IMR-90 (cell line): ENCODE results near the gene CLEC16A. TPM values are rescaled to one million over a fixed set of nuclear protein-coding genes. Genes with fewer than 3 reads are reported as not detected.

Experiments used
- ATAC-seq: fragments of 200-7000 bp; cut with Tn5 transposase; 2 replicates; pipeline ENCODE4 v1.9.1; 2020; ENCODE audit warnings: low read depth, mild to moderate bottlenecking, moderate library complexity
- BruUV-seq: library from RNA; stranded (reverse); fragments of 400-500 nt; replicated peaks from 2 replicates; lab custom pipeline; 2021; lab: Mats Ljungman, UMichigan
- CTCF ChIA-PET: fragments of 300-600 bp; formaldehyde crosslinking; extraction: SDS; loops from one replicate; lab custom pipeline; 2021; ENCODE audit warnings: antibody characterized with exemption; lab: Yijun Ruan, JAX
- POLR2A ChIA-PET: fragments of 300-600 bp; sonication (Branson Sonifier 250); formaldehyde crosslinking; loops from one replicate; lab custom pipeline; 2022; ENCODE audit warnings: antibody characterized with exemption; ENCODE audit not compliant: unreplicated experiment; lab: Charles Lee
- DNase-seq: peaks from one replicate; pipeline ENCODE4 v3.0.0; 2013
- H2AFZ ChIP-seq: replicated peaks from 2 replicates; pipeline ENCODE3; 2013; ENCODE audit warnings: low read length, mild to moderate bottlenecking; ENCODE audit not compliant: poor library complexity
- H2AK5ac ChIP-seq: 2 replicates; pipeline ENCODE4 v1.6.1; 2013; ENCODE audit warnings: low read depth, low read length, inconsistent platforms
- H2AK9ac ChIP-seq: replicated peaks from 2 replicates; pipeline ENCODE3; 2013; ENCODE audit warnings: mild to moderate bottlenecking, low read depth, low read length, moderate library complexity; ENCODE audit not compliant: poor library complexity
- H2BK120ac ChIP-seq: 2 replicates; pipeline ENCODE4 v1.6.1; 2013; ENCODE audit warnings: low read depth, low read length, inconsistent platforms
- H2BK15ac ChIP-seq: 3 replicates; pipeline ENCODE4 v1.6.1; 2013; ENCODE audit warnings: low read depth, low read length, inconsistent platforms
- H2BK20ac ChIP-seq: 2 replicates; pipeline ENCODE4 v1.6.1; 2013; ENCODE audit warnings: low read depth, mild to moderate bottlenecking, inconsistent platforms, low read length, moderate library complexity
- H2BK5ac ChIP-seq: 2 replicates; pipeline ENCODE4 v1.6.1; 2013; ENCODE audit warnings: mild to moderate bottlenecking, low read depth, low read length, inconsistent platforms; ENCODE audit not compliant: poor library complexity, severe bottlenecking
- H3K14ac ChIP-seq: replicated peaks from 2 replicates; pipeline ENCODE4 v1.6.1; 2013; ENCODE audit warnings: low read depth, low read length, inconsistent platforms
- H3K18ac ChIP-seq: 2 replicates; pipeline ENCODE4 v1.6.1; 2013; ENCODE audit warnings: low read depth, low read length, control low read depth
- H3K23ac ChIP-seq: 2 replicates; pipeline ENCODE4 v1.6.1; 2013; ENCODE audit warnings: low read depth, low read length, inconsistent platforms
- H3K27ac ChIP-seq: 2 replicates; pipeline ENCODE4 v1.5.1; 2013; ENCODE audit warnings: mild to moderate bottlenecking, control low read depth, low read length; ENCODE audit not compliant: insufficient read depth
- H3K27me3 ChIP-seq: 2 replicates; pipeline ENCODE4 v1.6.1; 2013; ENCODE audit warnings: low read length; ENCODE audit not compliant: control insufficient read depth, insufficient read depth
- H3K36me3 ChIP-seq: 2 replicates; pipeline ENCODE4 v1.6.1; 2013; ENCODE audit warnings: low read length, mixed read lengths; ENCODE audit not compliant: control insufficient read depth, insufficient read depth
- H3K4ac ChIP-seq: 2 replicates; pipeline ENCODE4 v1.6.1; 2013; ENCODE audit warnings: low read depth, low read length, inconsistent platforms
- H3K4me1 ChIP-seq: 2 replicates; pipeline ENCODE4 v1.6.1; 2013; ENCODE audit warnings: low read length, mixed read lengths; ENCODE audit not compliant: control insufficient read depth, insufficient read depth
- H3K4me2 ChIP-seq: 2 replicates; pipeline ENCODE4 v1.6.1; 2013; ENCODE audit warnings: low read depth, mild to moderate bottlenecking, control low read depth, low read length, moderate library complexity
- H3K4me3 ChIP-seq: 2 replicates; pipeline ENCODE4 v1.5.1; 2013; ENCODE audit warnings: low read depth, mild to moderate bottlenecking, control low read depth, low read length, moderate library complexity; ENCODE audit not compliant: insufficient read depth
- H3K56ac ChIP-seq: 2 replicates; pipeline ENCODE4 v1.6.1; 2013; ENCODE audit warnings: low read length, inconsistent platforms; ENCODE audit not compliant: insufficient read depth; ENCODE audit errors: extremely low read depth
- H3K79me1 ChIP-seq, 2 experiments: 2 replicates each; pipeline ENCODE4 v1.6.1; 2013; ENCODE audit warnings: low read length in 2 of 2, inconsistent platforms in 1 of 2, low read depth in 1 of 2
- H3K9ac ChIP-seq: 2 replicates; pipeline ENCODE4 v1.6.1; 2013; ENCODE audit warnings: low read depth, low read length, control low read depth
- H3K9me1 ChIP-seq: 2 replicates; pipeline ENCODE4 v1.6.1; 2013; ENCODE audit warnings: low read length, inconsistent platforms; ENCODE audit not compliant: insufficient read depth
- H3K9me3 ChIP-seq: 2 replicates; pipeline ENCODE4 v1.6.1; 2013; ENCODE audit warnings: low read length; ENCODE audit not compliant: control insufficient read depth, insufficient read depth
- H4K20me1 ChIP-seq: 2 replicates; pipeline ENCODE4 v1.6.1; 2013; ENCODE audit warnings: low read length, inconsistent platforms; ENCODE audit not compliant: insufficient read depth
- H4K5ac ChIP-seq: 2 replicates; pipeline ENCODE4 v1.6.1; 2013; ENCODE audit warnings: mild to moderate bottlenecking, low read depth, low read length, control low read depth
- H4K8ac ChIP-seq, 2 experiments: 2 replicates each; pipeline ENCODE4 v1.6.1; 2013; ENCODE audit warnings: low read depth in 2 of 2, low read length in 2 of 2, control low read depth in 1 of 2, inconsistent platforms in 1 of 2
- H4K91ac ChIP-seq: 2 replicates; pipeline ENCODE4 v1.6.1; 2013; ENCODE audit warnings: low read depth, low read length, inconsistent platforms; ENCODE audit not compliant: insufficient read depth
- BHLHE40 ChIP-seq: fragments of 150-350 bp; IDR thresholded peaks from 2 replicates; pipeline ENCODE4 v1.6.1; 2016; ENCODE audit warnings: mild to moderate bottlenecking, low read depth, low read length
- CHD1 ChIP-seq: IDR thresholded peaks from 2 replicates; pipeline ENCODE4 v1.6.1; 2012; ENCODE audit warnings: low read depth, low read length, improper control_type of control experiment
- CTCF ChIP-seq: conservative IDR thresholded peaks from 2 replicates; pipeline ENCODE4 v1.5.1; 2012; ENCODE audit warnings: mild to moderate bottlenecking, low read depth, low read length, improper control_type of control experiment
- ELK1 ChIP-seq: fragments of 150-350 bp; IDR thresholded peaks from 2 replicates; pipeline ENCODE4 v1.6.1; 2016; ENCODE audit warnings: low read depth, mild to moderate bottlenecking, low read length, moderate library complexity, borderline replicate concordance
- FOS ChIP-seq: fragments of 150-350 bp; IDR thresholded peaks from 2 replicates; pipeline ENCODE4 v1.6.1; 2016; ENCODE audit warnings: low read depth, low read length
- MAFK ChIP-seq: IDR thresholded peaks from 2 replicates; pipeline ENCODE4 v1.6.1; 2012; ENCODE audit warnings: low read depth, low read length, improper control_type of control experiment
- MAZ ChIP-seq: IDR thresholded peaks from 2 replicates; pipeline ENCODE4 v1.6.1; 2012; ENCODE audit warnings: low read depth, mild to moderate bottlenecking, low read length, improper control_type of control experiment, moderate library complexity, borderline replicate concordance
- MXI1 ChIP-seq: IDR thresholded peaks from 2 replicates; pipeline ENCODE4 v1.6.1; 2012; ENCODE audit warnings: low read depth, mild to moderate bottlenecking, low read length, moderate library complexity, borderline replicate concordance
- POLR2A ChIP-seq: IDR thresholded peaks from 2 replicates; pipeline ENCODE4 v1.6.1; 2012; ENCODE audit warnings: mild to moderate bottlenecking, low read depth, low read length
- RCOR1 ChIP-seq: IDR thresholded peaks from 2 replicates; pipeline ENCODE4 v1.6.1; 2012; ENCODE audit warnings: mild to moderate bottlenecking, low read length, improper control_type of control experiment; ENCODE audit not compliant: insufficient replicate concordance
- SMC3 ChIP-seq: fragments of 150-350 bp; IDR thresholded peaks from 2 replicates; pipeline ENCODE4 v1.6.1; 2016; ENCODE audit warnings: low read depth, mild to moderate bottlenecking, antibody characterized with exemption, low read length, moderate library complexity
- USF2 ChIP-seq: fragments of 150-350 bp; IDR thresholded peaks from 2 replicates; pipeline ENCODE4 v1.6.1; 2017; ENCODE audit warnings: mild to moderate bottlenecking, antibody characterized with exemption, low read length, low read depth
- whole genome bisulfite sequencing, 2 experiments: methylation state at CpG; one replicate each; pipeline versions ENCODE4 v1.1.5 to v1.1.7; 2013; ENCODE audit warnings: missing lambda C conversion rate in 2 of 2; ENCODE audit not compliant: insufficient read length in 1 of 2; ENCODE audit errors: extremely low coverage in 2 of 2; 5-methylcytosine and 5-hydroxymethylcytosine counted together
- dilution Hi-C: fragments of 300-500 bp; cut with HindIII; formaldehyde crosslinking; loops from one replicate; pipeline ENCODE4 v1.14.3; 2018; ENCODE audit warnings: low sequenced_read_pairs; ENCODE audit not compliant: unreplicated experiment
- in situ Hi-C: fragments of 300-500 bp; cut with MboI; formaldehyde crosslinking; loops from 3 replicates; pipeline ENCODE4 v1.14.3; 2019; ENCODE audit warnings: low sequenced_read_pairs, inconsistent platforms, mixed read lengths
- intact Hi-C: fragments of 100-400 bp; cut with micrococcal nuclease; formaldehyde crosslinking; loops from 2 replicates; pipeline ENCODE4 v1.10.0; 2022
- polyA plus RNA-seq, 3 experiments: library from polyadenylated mRNA; depleted of rRNA; stranded (reverse); fragments of >200 nt; gene quantifications; 2 replicates each; pipeline ENCODE4 v1.2.3, GENCODE V29; 2012; ENCODE audit warnings: low replicate concordance in 1 of 3
- total RNA-seq: library from RNA; depleted of rRNA; stranded (reverse); fragments of >200 nt; gene quantifications from 2 replicates; pipeline ENCODE4 v1.2.3, GENCODE V29; 2012

Gene CLEC16A
- total and polyA plus RNA-seq, 2 of the 4 experiments (the other 2 are of a cell fraction): 15.9 to 16.5 TPM

- BruUV-seq: no TSS peak
- TF ChIP-seq ELK1: no peak
- TF ChIP-seq CHD1: no peak
- peak; percentile 68; the same call in 1 of the 2 replicates for TF ChIP-seq FOS
- peak; percentile 35 for TF ChIP-seq SMC3
- TF ChIP-seq MAFK: peak; percentile 26; the same call in 1 of the 2 replicates
- no peak for TF ChIP-seq USF2
- no peak for TF ChIP-seq RCOR1
- TF ChIP-seq POLR2A: no peak; the same call in 1 of the 2 replicates
- peak; percentile 69 for TF ChIP-seq BHLHE40
- no peak; the same call in 1 of the 2 replicates for TF ChIP-seq MAZ
- TF ChIP-seq CTCF: no peak
- peak; percentile 49; the same call in 1 of the 2 replicates for TF ChIP-seq MXI1
Observed at GRCh38 chr16:11105038-11105903, 160.9 kb downstream of the CLEC16A start.

More at GRCh38 chr16:11105038-11105903, 160.9 kb downstream of the CLEC16A start:
- Histone ChIP-seq H2BK5ac (peak overlapping the region; percentile 82), H3K9me3 (no peaks in the 10 kb centered on the region), H3K4me3 (no peak overlapping the region), H2BK120ac (peak overlapping the region; percentile 89), H3K9ac (peak overlapping the region; percentile 42), H3K14ac (peak overlapping the region; percentile 83), H2AFZ (no peak overlapping the region), H3K4me1 (peaks cover 65% of the 10 kb centered on the region), H3K27ac (peak overlapping the region; percentile 92), H2BK20ac (peak overlapping the region; percentile 75), H3K27me3 (no peaks in the 10 kb centered on the region), H2AK9ac (peak overlapping the region; percentile 83), H3K4me2 (0 out of 2 replicates have a peak overlapping the region, but pooled peaks have one; percentile 24), H4K91ac (peak overlapping the region; percentile 76), H4K8ac (peak overlapping the region; percentile 79 to 80), H4K5ac (peak overlapping the region; percentile 89), H3K23ac (peak overlapping the region; percentile 75; the same call in 1 of the 2 replicates), H3K79me1 (peaks cover 4 to 46% of the 10 kb centered on the region in 2 experiments; a peak in 3 of 4 replicates), H3K4ac (peak overlapping the region; percentile 80), H3K9me1 (peaks cover 36% of the 10 kb centered on the region), H3K56ac (peak overlapping the region; percentile 74), H4K20me1 (no peaks in the 10 kb centered on the region), H3K36me3 (no peaks in the 10 kb centered on the region), H2BK15ac (peak overlapping the region; percentile 48), H2AK5ac (peak overlapping the region; percentile 88), H3K18ac (peak overlapping the region; percentile 98)
- DNase-seq: peak; percentile 98
- ChIA-PET POLR2A (interaction anchor here (1.2 to 1.3 kb wide), 2 partner anchors 146 to 150 kb away, joined by 5 read pairs; no protein-coding TSS in a partner anchor), CTCF (interaction anchor here (0.6 to 2.2 kb wide), 2 partner anchors 150 to 276 kb away, joined by 7 to 8 read pairs; no protein-coding TSS in a partner anchor)
- intact Hi-C loops: loop anchor here (2.0 to 5.0 kb wide), 3 partner anchors 34 to 252 kb away; no protein-coding TSS in a partner anchor
- ATAC-seq: peak; percentile 37
- WGBS, 2 experiments: 0% methylated on average over 5 of the region's 7 CpGs; no CpG with 5 or more reads in 1 of the 2 experiments
- in situ Hi-C loops: loop anchor here (10.0 kb wide), 1 partner anchor 250 kb away; no protein-coding TSS in a partner anchor
- dilution Hi-C loops: no loop called here
